WTC11 (cell line): Measurements from ENCODE around the gene EFHC2. TPM values are rescaled to one million over a fixed set of nuclear protein-coding genes. Genes with fewer than 3 reads are reported as not detected.

ENCODE experiments used
- ATAC-seq: fragments of 200-7000 bp; cut with Tn5 transposase; 2 replicates; pipeline ENCODE4 v1.10.0; 2021; ENCODE audit warnings: mild to moderate bottlenecking, moderate library complexity
- CTCF ChIA-PET: fragments of 300-600 bp; sonication (Branson Sonifier 250); formaldehyde crosslinking; loops from one replicate; lab custom pipeline; 2021; ENCODE audit warnings: antibody characterized with exemption; lab: Charles Lee
- POLR2A ChIA-PET: fragments of 350-600 bp; sonication (Branson Sonifier 250); formaldehyde crosslinking; loops from one replicate; lab custom pipeline; 2021; ENCODE audit warnings: antibody characterized with exemption; lab: Charles Lee
- DNase-seq: peaks from one replicate; pipeline ENCODE4 v3.0.0; 2021; ENCODE audit warnings: low spot score
- H3K27ac Mint-ChIP-seq: 2 replicates; pipeline ENCODE4 v1.8.0; 2021; ENCODE audit warnings: mixed read lengths
- H3K27me3 Mint-ChIP-seq: 2 replicates; pipeline ENCODE4 v1.8.0; 2021; ENCODE audit warnings: low read depth, mild to moderate bottlenecking, moderate library complexity, mixed read lengths
- H3K36me3 Mint-ChIP-seq: 2 replicates; pipeline ENCODE4 v1.8.0; 2021; ENCODE audit warnings: mixed read lengths
- H3K4me1 Mint-ChIP-seq: 2 replicates; pipeline ENCODE4 v1.8.0; 2022; ENCODE audit warnings: mixed read lengths
- H3K4me3 Mint-ChIP-seq: 2 replicates; pipeline ENCODE4 v1.8.0; 2021; ENCODE audit warnings: mild to moderate bottlenecking, moderate library complexity, mixed read lengths
- H3K9me3 Mint-ChIP-seq: 2 replicates; pipeline ENCODE4 v1.8.0; 2021; ENCODE audit warnings: mixed read lengths
- ARID4B ChIP-seq: sonication (generic); formaldehyde crosslinking; IDR thresholded peaks from 2 replicates; pipeline ENCODE4 v1.8.0; 2023; ENCODE audit warnings: missing genetic modification reagents, mild to moderate bottlenecking, borderline replicate concordance
- CDX4 ChIP-seq: fragments of 250-450 bp; sonication (Bioruptor Pico); IDR thresholded peaks from 2 replicates; pipeline ENCODE4 v1.9.0; 2021; ENCODE audit warnings: moderate library complexity, mild to moderate bottlenecking, inconsistent platforms, borderline replicate concordance
- E2F5 ChIP-seq: sonication (generic); formaldehyde crosslinking; IDR thresholded peaks from 2 replicates; pipeline ENCODE4 v1.8.1; 2022; ENCODE audit warnings: mild to moderate bottlenecking, moderate library complexity, missing genetic modification reagents
- GRHL2 ChIP-seq: fragments of 250-450 bp; sonication (Bioruptor Pico); IDR thresholded peaks from 2 replicates; pipeline ENCODE4 v1.8.0; 2022; ENCODE audit warnings: mild to moderate bottlenecking, moderate library complexity; ENCODE audit not compliant: insufficient replicate concordance, severe bottlenecking
- HMGA2 ChIP-seq: fragments of 250-450 bp; sonication (Bioruptor Pico); IDR thresholded peaks from 2 replicates; pipeline ENCODE4 v1.4.0; 2021; ENCODE audit warnings: mild to moderate bottlenecking, moderate library complexity
- HMGXB4 ChIP-seq: sonication (generic); formaldehyde crosslinking; IDR thresholded peaks from 2 replicates; pipeline ENCODE4 v1.8.1; 2023; ENCODE audit warnings: mild to moderate bottlenecking, moderate library complexity, missing genetic modification reagents
- IRF2 ChIP-seq: sonication (generic); formaldehyde crosslinking; IDR thresholded peaks from 2 replicates; pipeline ENCODE4 v1.8.0; 2022; ENCODE audit warnings: low read depth, missing genetic modification reagents, borderline replicate concordance
- JUN ChIP-seq: sonication (generic); formaldehyde crosslinking; IDR thresholded peaks from 2 replicates; pipeline ENCODE4 v1.8.0; 2023; ENCODE audit warnings: mild to moderate bottlenecking, missing genetic modification reagents
- MYBL2 ChIP-seq: sonication (generic); formaldehyde crosslinking; IDR thresholded peaks from 2 replicates; pipeline ENCODE4 v1.8.1; 2023; ENCODE audit warnings: mild to moderate bottlenecking, moderate library complexity, missing genetic modification reagents
- NR3C1 ChIP-seq: sonication (generic); formaldehyde crosslinking; conservative IDR thresholded peaks from 2 replicates; pipeline ENCODE4 v1.8.1; 2023; ENCODE audit warnings: low read depth, mild to moderate bottlenecking, missing genetic modification reagents
- PRDM15 ChIP-seq: sonication (generic); formaldehyde crosslinking; IDR thresholded peaks from 2 replicates; pipeline ENCODE4 v1.8.0; 2022; ENCODE audit warnings: missing genetic modification reagents
- SMAD4 ChIP-seq: sonication (generic); formaldehyde crosslinking; IDR thresholded peaks from 2 replicates; pipeline ENCODE4 v1.8.0; 2022; ENCODE audit warnings: mild to moderate bottlenecking, missing genetic modification reagents
- ZBTB43 ChIP-seq: sonication (generic); formaldehyde crosslinking; IDR thresholded peaks from 2 replicates; pipeline ENCODE4 v1.8.1; 2023; ENCODE audit warnings: mild to moderate bottlenecking, missing genetic modification reagents
- ZNF232 ChIP-seq: sonication (generic); formaldehyde crosslinking; IDR thresholded peaks from 2 replicates; pipeline ENCODE4 v1.8.0; 2022; ENCODE audit warnings: mild to moderate bottlenecking, missing genetic modification reagents
- ZNF512 ChIP-seq: sonication (generic); formaldehyde crosslinking; IDR thresholded peaks from 2 replicates; pipeline ENCODE4 v1.8.1; 2022; ENCODE audit warnings: missing genetic modification reagents, borderline replicate concordance
- ZNF671 ChIP-seq: fragments of 250-450 bp; sonication (Bioruptor Pico); IDR thresholded peaks from 2 replicates; pipeline ENCODE4 v1.8.0; 2021; ENCODE audit warnings: mild to moderate bottlenecking
- total RNA-seq: library from RNA; stranded (reverse); gene quantifications from 3 replicates; pipeline ENCODE4 v1.2.3, GENCODE V29; 2021

Gene EFHC2
- total RNA-seq, 1 experiment from 2014 or later = 2.1 TPM

GRCh38 chrX:44101281-44101680 is 242.2 kb downstream of the EFHC2 start (continued):
- TF ChIP-seq CDX4 (CRISPR knock-in tag) (no peak), SMAD4 (CRISPR knock-in tag) (no peak)

- no peak for TF ChIP-seq E2F5 (CRISPR knock-in tag)
- no peak for TF ChIP-seq NR3C1 (CRISPR knock-in tag)
- TF ChIP-seq JUN (CRISPR knock-in tag) = no peak
- TF ChIP-seq ZBTB43 = no peak
- no peak for TF ChIP-seq ZNF671
- TF ChIP-seq ZNF232 = no peak
- TF ChIP-seq ARID4B (CRISPR knock-in tag) = no peak
- TF ChIP-seq ZNF512 (CRISPR knock-in tag) = no peak
- no peak for TF ChIP-seq GRHL2
- no peak for TF ChIP-seq IRF2 (CRISPR knock-in tag)
- no peak for TF ChIP-seq MYBL2
- no peak for TF ChIP-seq HMGA2
- no peak for TF ChIP-seq PRDM15 (CRISPR knock-in tag)
- no peak for TF ChIP-seq HMGXB4 (CRISPR knock-in tag)
Measured at GRCh38 chrX:44099366-44099765, 244.1 kb downstream of the EFHC2 start.

More at GRCh38 chrX:44099366-44099765, 244.1 kb downstream of the EFHC2 start:
- no peaks in the 10 kb centered on the region for H3K27me3 Mint-ChIP-seq
- H3K4me1 Mint-ChIP-seq = peaks cover 10% of the 10 kb centered on the region
- no peak for DNase-seq
- H3K4me3 Mint-ChIP-seq = no peak overlapping the region
- no peak overlapping the region for H3K27ac Mint-ChIP-seq
- H3K9me3 Mint-ChIP-seq = peaks cover 3% of the 10 kb centered on the region; the same call in 1 of the 2 replicates
- no peaks in the 10 kb centered on the region for H3K36me3 Mint-ChIP-seq
- ATAC-seq = no peak
- CTCF ChIA-PET = no interaction called here
- POLR2A ChIA-PET = no interaction called here
